ENCODE data around the gene PSG11. TPM values are rescaled to one million over a fixed set of nuclear protein-coding genes. Genes with fewer than 3 reads are reported as not detected.
"Not testable (repeated sequence)": the region's sequence is repeated elsewhere in the genome, so short reads cannot be mapped to it uniquely, and the experiment has no call there.

PSG11 gene
- total RNA-seq, 2 experiments from 2014 or later = not detected

- POLR2A ChIA-PET, DNase-seq: not testable (repeated sequence)
Observed at GRCh38 chr19:43022098-43022497, 4.2 kb downstream of the PSG11 start.

DNA sequence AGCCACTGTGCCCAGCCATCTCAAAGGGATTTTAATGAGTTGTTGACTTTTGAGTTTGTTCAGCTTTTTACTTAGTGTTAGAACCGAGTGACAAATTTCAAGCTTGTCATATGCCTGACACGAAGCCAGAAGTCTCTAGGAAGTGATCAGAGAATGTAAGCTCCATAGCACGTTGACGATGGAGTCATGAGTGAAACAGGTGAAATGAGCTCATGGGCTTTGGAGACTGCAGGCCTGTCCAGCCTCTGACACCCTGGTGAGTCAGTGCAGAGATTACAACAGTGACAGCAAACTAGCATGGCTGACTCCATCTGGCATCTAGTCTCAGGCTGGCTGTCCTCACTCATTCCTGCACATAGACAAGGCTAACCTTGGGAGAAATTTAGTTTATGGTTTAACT, 4.6 kb downstream of the PSG11 start:
- H3K4me3 Mint-ChIP-seq; DNase-seq; CTCF ChIA-PET; H3K27me3 Mint-ChIP-seq; H3K27ac Mint-ChIP-seq; H3K4me1 Mint-ChIP-seq (ENCODE audit: low read depth); intact Hi-C loops (cut with micrococcal nuclease); H3K36me3 Mint-ChIP-seq; POLR2A ChIA-PET; H3K9me3 Mint-ChIP-seq: not testable (repeated sequence)

More at GRCh38 chr19:43022098-43022497, 4.2 kb downstream of the PSG11 start:
- H3K27me3 Mint-ChIP-seq; H3K9me3 Mint-ChIP-seq; H3K36me3 Mint-ChIP-seq; intact Hi-C loops (cut with micrococcal nuclease); H3K4me1 Mint-ChIP-seq (ENCODE audit: low read depth); H3K4me3 Mint-ChIP-seq; CTCF ChIA-PET; H3K27ac Mint-ChIP-seq: not testable (repeated sequence)

GRCh38 chr19:43019588-43019987, 6.7 kb downstream of the PSG11 start:
- intact Hi-C loops (cut with micrococcal nuclease); H3K4me1 Mint-ChIP-seq (ENCODE audit: low read depth); POLR2A ChIA-PET; H3K27ac Mint-ChIP-seq; H3K27me3 Mint-ChIP-seq; H3K36me3 Mint-ChIP-seq; DNase-seq; H3K9me3 Mint-ChIP-seq; H3K4me3 Mint-ChIP-seq; CTCF ChIA-PET: not testable (repeated sequence)

DNA sequence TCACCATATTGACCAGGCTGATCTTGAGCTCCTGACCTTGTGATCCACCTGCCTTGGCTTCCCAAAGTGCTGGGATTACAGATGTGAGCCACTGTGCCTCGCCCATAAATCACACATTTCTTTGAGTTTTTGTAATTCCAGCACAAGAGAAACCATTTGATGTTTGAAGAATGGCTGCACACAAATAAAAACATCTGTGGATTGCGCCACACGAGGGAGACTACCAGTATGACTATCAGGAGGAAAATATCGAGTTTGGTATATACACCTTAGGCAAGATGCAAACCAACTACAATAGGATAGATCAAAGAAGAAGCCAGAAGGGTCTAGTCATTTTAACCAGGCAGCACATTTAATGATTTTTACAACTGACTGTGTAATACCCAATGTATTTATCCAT, 20.4 kb downstream of the PSG11 start:
- H3K36me3 Mint-ChIP-seq; H3K9me3 Mint-ChIP-seq; CTCF ChIA-PET; H3K4me3 Mint-ChIP-seq; intact Hi-C loops (cut with micrococcal nuclease); H3K4me1 Mint-ChIP-seq (ENCODE audit: low read depth); DNase-seq; H3K27ac Mint-ChIP-seq; POLR2A ChIA-PET: not testable (repeated sequence)
- H3K27me3 Mint-ChIP-seq = peaks cover 14% of the 10 kb centered on the region

DNA sequence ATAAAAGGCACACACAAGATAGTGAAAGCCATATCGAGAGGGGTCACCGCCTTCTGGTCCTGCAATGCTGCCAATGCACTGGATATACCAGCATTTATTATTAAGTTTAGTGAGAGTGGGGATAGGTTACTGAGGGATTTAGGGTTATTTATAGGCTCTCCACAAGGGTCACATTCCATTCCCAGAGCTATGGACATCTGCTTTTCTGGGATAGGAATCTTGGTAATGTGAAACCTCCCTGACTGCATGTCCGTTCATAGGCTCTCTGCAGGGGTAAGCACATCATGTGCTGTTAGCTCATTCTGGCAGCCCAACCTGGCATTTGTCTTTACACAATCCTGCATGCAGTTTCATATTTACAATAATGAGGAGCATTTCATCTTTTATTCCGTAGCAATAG, 21.4 kb downstream of the PSG11 start:
- H3K27ac Mint-ChIP-seq; H3K36me3 Mint-ChIP-seq; CTCF ChIA-PET; H3K9me3 Mint-ChIP-seq; intact Hi-C loops (cut with micrococcal nuclease); DNase-seq; POLR2A ChIA-PET; H3K4me3 Mint-ChIP-seq; H3K4me1 Mint-ChIP-seq (ENCODE audit: low read depth): not testable (repeated sequence)
- H3K27me3 Mint-ChIP-seq = peaks cover 12% of the 10 kb centered on the region

DNA sequence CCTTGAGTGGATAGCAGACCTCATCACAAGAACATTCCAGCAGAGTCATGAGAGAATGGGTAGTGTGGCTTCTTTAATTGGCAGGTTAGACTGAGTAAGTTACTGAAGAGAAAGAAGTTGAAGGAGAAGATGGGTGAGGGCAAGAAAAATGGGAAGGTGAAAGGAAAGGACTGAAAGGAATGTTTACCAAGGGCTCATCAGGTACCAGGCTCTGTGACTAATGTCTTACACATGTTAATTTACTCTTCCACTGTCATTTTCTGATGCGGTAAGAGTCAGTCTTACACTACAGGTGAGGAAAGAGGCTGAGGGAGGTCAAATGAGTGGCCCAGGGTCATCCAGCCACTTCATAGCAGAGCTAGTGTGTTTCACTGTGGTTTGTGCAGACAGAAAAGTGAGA, 22.6 kb downstream of the PSG11 start:
- H3K27ac Mint-ChIP-seq; POLR2A ChIA-PET; H3K4me3 Mint-ChIP-seq; intact Hi-C loops (cut with micrococcal nuclease); H3K27me3 Mint-ChIP-seq; DNase-seq; CTCF ChIA-PET; H3K4me1 Mint-ChIP-seq (ENCODE audit: low read depth); H3K9me3 Mint-ChIP-seq; H3K36me3 Mint-ChIP-seq: not testable (repeated sequence)

GRCh38 chr19:43002948-43003347, 23.3 kb downstream of the PSG11 start:
- intact Hi-C loops (cut with micrococcal nuclease); H3K36me3 Mint-ChIP-seq; H3K9me3 Mint-ChIP-seq; CTCF ChIA-PET; H3K27ac Mint-ChIP-seq; H3K4me3 Mint-ChIP-seq; H3K27me3 Mint-ChIP-seq; POLR2A ChIA-PET; H3K4me1 Mint-ChIP-seq (ENCODE audit: low read depth); DNase-seq: not testable (repeated sequence)

- H3K27me3 Mint-ChIP-seq, CTCF ChIA-PET: not testable (repeated sequence)
Observed at GRCh38 chr19:42996161-42996560, 30.1 kb downstream of the PSG11 start.

GRCh38 chr19:42992029-42992604, 34.2 kb downstream of the PSG11 start:
- H3K36me3 Mint-ChIP-seq; intact Hi-C loops (cut with micrococcal nuclease); H3K4me1 Mint-ChIP-seq (ENCODE audit: low read depth); DNase-seq; CTCF ChIA-PET; H3K4me3 Mint-ChIP-seq; POLR2A ChIA-PET; H3K27ac Mint-ChIP-seq; H3K9me3 Mint-ChIP-seq; H3K27me3 Mint-ChIP-seq: not testable (repeated sequence)

More at GRCh38 chr19:42996161-42996560, 30.1 kb downstream of the PSG11 start:
- H3K4me3 Mint-ChIP-seq; H3K36me3 Mint-ChIP-seq; DNase-seq; H3K4me1 Mint-ChIP-seq (ENCODE audit: low read depth); POLR2A ChIA-PET; H3K9me3 Mint-ChIP-seq; intact Hi-C loops (cut with micrococcal nuclease); H3K27ac Mint-ChIP-seq: not testable (repeated sequence)

- no peaks in the 10 kb centered on the region for H3K9me3 Mint-ChIP-seq
- peaks cover 13% of the 10 kb centered on the region for H3K27me3 Mint-ChIP-seq
- no peaks in the 10 kb centered on the region for H3K4me1 Mint-ChIP-seq (ENCODE audit: low read depth)
- ChIA-PET POLR2A (no interaction called here), CTCF (no interaction called here)
- DNase-seq = no peak
- H3K36me3 Mint-ChIP-seq = no peaks in the 10 kb centered on the region
- no peak overlapping the region for H3K27ac Mint-ChIP-seq
- H3K4me3 Mint-ChIP-seq = no peak overlapping the region
- intact Hi-C loops (cut with micrococcal nuclease) = no loop called here
Observed at GRCh38 chr19:42989851-42990250, 36.4 kb downstream of the PSG11 start.

- DNase-seq; H3K27ac Mint-ChIP-seq; H3K4me1 Mint-ChIP-seq (ENCODE audit: low read depth); H3K9me3 Mint-ChIP-seq; H3K4me3 Mint-ChIP-seq; H3K36me3 Mint-ChIP-seq; intact Hi-C loops (cut with micrococcal nuclease); POLR2A ChIA-PET; CTCF ChIA-PET: not testable (repeated sequence)
- peaks cover 13% of the 10 kb centered on the region for H3K27me3 Mint-ChIP-seq
Observed at GRCh38 chr19:42989186-42989585, 37.1 kb downstream of the PSG11 start.

- intact Hi-C loops (cut with micrococcal nuclease); H3K9me3 Mint-ChIP-seq; H3K27ac Mint-ChIP-seq; POLR2A ChIA-PET; CTCF ChIA-PET; H3K4me1 Mint-ChIP-seq (ENCODE audit: low read depth); DNase-seq; H3K4me3 Mint-ChIP-seq; H3K36me3 Mint-ChIP-seq: not testable (repeated sequence)
- peaks cover 13% of the 10 kb centered on the region for H3K27me3 Mint-ChIP-seq
Observed at GRCh38 chr19:42988206-42988605, 38.1 kb downstream of the PSG11 start.

DNA sequence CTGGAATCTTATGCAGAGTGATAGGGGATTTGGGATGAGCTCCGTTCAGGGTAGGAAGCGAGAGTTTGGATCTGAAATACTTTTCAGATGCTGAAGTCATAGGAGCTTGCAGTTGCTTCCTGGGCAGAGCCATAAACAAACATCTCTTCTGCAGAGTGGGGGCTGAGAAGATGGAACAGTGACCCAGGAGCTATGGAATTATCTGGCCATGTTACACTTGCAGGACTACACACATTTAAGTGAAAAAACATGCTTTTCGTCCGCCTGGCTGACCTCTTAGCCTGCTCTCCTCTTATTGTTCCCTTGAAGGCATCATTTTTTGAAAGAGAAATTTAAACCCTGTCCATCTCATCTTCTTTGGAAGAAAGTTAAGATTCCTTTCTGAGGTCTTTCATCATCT, 40.7 kb downstream of the PSG11 start:
- POLR2A ChIA-PET = no interaction called here
- Mint-ChIP-seq H3K27ac (no peak overlapping the region), H3K4me1 (ENCODE audit: low read depth) (no peaks in the 10 kb centered on the region), H3K27me3 (peaks cover 13% of the 10 kb centered on the region), H3K36me3 (no peaks in the 10 kb centered on the region), H3K9me3 (peaks cover 4% of the 10 kb centered on the region), H3K4me3 (no peak overlapping the region)
- DNase-seq = no peak
- intact Hi-C loops (cut with micrococcal nuclease) = no loop called here
- CTCF ChIA-PET = no interaction called here

- POLR2A ChIA-PET; H3K9me3 Mint-ChIP-seq; CTCF ChIA-PET; H3K4me1 Mint-ChIP-seq (ENCODE audit: low read depth); H3K27me3 Mint-ChIP-seq; H3K36me3 Mint-ChIP-seq; H3K27ac Mint-ChIP-seq; H3K4me3 Mint-ChIP-seq; intact Hi-C loops (cut with micrococcal nuclease); DNase-seq: not testable (repeated sequence)
Observed at GRCh38 chr19:42982111-42982510, 44.2 kb downstream of the PSG11 start.
